SK-N-SH (cell line): ENCODE data around the gene ABCC5. TPM values are rescaled to one million over a fixed set of nuclear protein-coding genes. Genes with fewer than 3 reads are reported as not detected.

Experiments used
- CTCF ChIA-PET: fragments of 300-600, 350-600 bp; formaldehyde crosslinking; extraction: SDS; loops from one replicate; lab custom pipeline; 2021; lab: Yijun Ruan, JAX
- POLR2A ChIA-PET: fragments of 350-600 bp; sonication (Branson Sonifier 250); formaldehyde crosslinking; extraction: SDS; loops from one replicate; lab custom pipeline; 2020; ENCODE audit warnings: antibody characterized with exemption, inconsistent platforms; lab: Yijun Ruan, JAX
- DNase-seq: peaks from one replicate; pipeline ENCODE4 v3.0.0; 2012
- H2AFZ ChIP-seq: fragments of 200-600 bp; sonication (generic); 2 replicates; pipeline ENCODE4 v1.8.1; 2016; ENCODE audit warnings: antibody characterized with exemption, mild to moderate bottlenecking, low read depth
- H3F3A ChIP-seq: fragments of 200-600 bp; sonication (generic); replicated peaks from 2 replicates; pipeline ENCODE3; 2016; ENCODE audit warnings: antibody characterized with exemption, mild to moderate bottlenecking; ENCODE audit not compliant: insufficient read depth
- H3K27ac ChIP-seq, 2 experiments: fragments of 200-500 bp in 1 of 2; fragments of 200-600 bp in 1 of 2; sonication (Bioruptor generic) in 1 of 2; sonication (generic), shearing (Covaris generic) in 1 of 2; 2 replicates each; pipeline versions ENCODE4 v1.5.1 to v1.6.1; 2014 to 2016; ENCODE audit warnings: low read depth in 2 of 2, inconsistent platforms in 1 of 2, low read length in 1 of 2, mild to moderate bottlenecking in 1 of 2, mixed read lengths in 1 of 2
- H3K27me3 ChIP-seq: fragments of 200-600 bp; sonication (generic), shearing (Covaris generic); 2 replicates; pipeline ENCODE4 v1.6.1; 2016; ENCODE audit warnings: mixed run types; ENCODE audit not compliant: insufficient read depth
- H3K36me3 ChIP-seq, 2 experiments: fragments of 200-500 bp in 1 of 2; fragments of 200-600 bp in 1 of 2; sonication (Bioruptor generic) in 1 of 2; sonication (generic) in 1 of 2; replicated peaks in 1 of 2; 2 replicates each; pipeline versions ENCODE3 to v1.5.1; 2014 to 2016; ENCODE audit warnings: low read length in 1 of 2, mild to moderate bottlenecking in 1 of 2; ENCODE audit not compliant: insufficient read depth in 2 of 2, control insufficient read depth in 1 of 2
- H3K4me1 ChIP-seq, 2 experiments: fragments of 200-500 bp in 1 of 2; fragments of 200-600 bp in 1 of 2; sonication (Bioruptor generic) in 1 of 2; sonication (generic), shearing (Covaris generic) in 1 of 2; 2 replicates each; pipeline versions ENCODE4 v1.5.1 to v1.6.1; 2014 to 2016; ENCODE audit warnings: low read depth in 1 of 2, low read length in 1 of 2, mixed run types in 1 of 2; ENCODE audit not compliant: insufficient read depth in 2 of 2, control insufficient read depth in 1 of 2
- H3K4me2 ChIP-seq: fragments of 200-600 bp; sonication (generic), shearing (Covaris generic); 2 replicates; pipeline ENCODE4 v1.6.1; 2017; ENCODE audit warnings: mixed run types
- H3K4me3 ChIP-seq, 2 experiments: fragments of 200-500 bp in 1 of 2; fragments of 200-600 bp in 1 of 2; sonication (Bioruptor generic) in 1 of 2; sonication (generic), shearing (Covaris generic) in 1 of 2; 2 replicates each; pipeline versions ENCODE4 v1.5.1 to v1.8.1; 2014 to 2016; ENCODE audit warnings: low read depth in 2 of 2, inconsistent platforms in 1 of 2, low read length in 1 of 2, mild to moderate bottlenecking in 1 of 2, mixed read lengths in 1 of 2, moderate library complexity in 1 of 2
- H3K79me2 ChIP-seq: fragments of 200-600 bp; sonication (generic); 2 replicates; pipeline ENCODE4 v1.8.1; 2017; ENCODE audit warnings: mild to moderate bottlenecking; ENCODE audit not compliant: insufficient read depth
- H3K9ac ChIP-seq: fragments of 200-600 bp; sonication (generic); 2 replicates; pipeline ENCODE4 v1.6.1; 2017; ENCODE audit warnings: mixed run types
- H3K9me2 ChIP-seq: fragments of 200-600 bp; sonication (generic); 2 replicates; pipeline ENCODE4 v1.6.1; 2017; ENCODE audit warnings: mixed run types
- H3K9me3 ChIP-seq: fragments of 200-600 bp; sonication (generic); 2 replicates; pipeline ENCODE4 v1.6.1; 2017; ENCODE audit warnings: mixed run types, mild to moderate bottlenecking, moderate library complexity
- H4K20me1 ChIP-seq: fragments of 200-600 bp; sonication (generic); 2 replicates; pipeline ENCODE4 v1.6.1; 2017; ENCODE audit warnings: mild to moderate bottlenecking, mixed run types; ENCODE audit not compliant: insufficient read depth
- ELF1 ChIP-seq: IDR thresholded peaks from 2 replicates; pipeline ENCODE4 v1.4.0; 2012
- FOSL2 ChIP-seq: IDR thresholded peaks from 2 replicates; pipeline ENCODE4 v1.4.0; 2012; ENCODE audit warnings: low read depth, mild to moderate bottlenecking, moderate library complexity, borderline replicate concordance
- FOXJ3 ChIP-seq: sonication (generic); formaldehyde crosslinking; IDR thresholded peaks from 2 replicates; pipeline ENCODE4 v1.5.1; 2020; ENCODE audit warnings: mild to moderate bottlenecking, missing genetic modification reagents
- FOXM1 ChIP-seq: IDR thresholded peaks from 2 replicates; pipeline ENCODE4 v1.4.0; 2012; ENCODE audit warnings: low read depth, mild to moderate bottlenecking
- GABPA ChIP-seq: IDR thresholded peaks from 2 replicates; pipeline ENCODE4 v1.4.0; 2012; ENCODE audit warnings: low read depth, mild to moderate bottlenecking
- GATA2 ChIP-seq: sonication (generic); formaldehyde crosslinking; IDR thresholded peaks from 2 replicates; pipeline ENCODE4 v1.5.0; 2020; ENCODE audit warnings: mild to moderate bottlenecking, missing genetic modification reagents
- IRF3 ChIP-seq: fragments of 150-350 bp; IDR thresholded peaks from 2 replicates; pipeline ENCODE4 v1.6.1; 2016; ENCODE audit warnings: mild to moderate bottlenecking, low read depth, low read length
- JUND ChIP-seq: IDR thresholded peaks from 2 replicates; pipeline ENCODE4 v1.4.0; 2012
- MEF2A ChIP-seq: IDR thresholded peaks from 2 replicates; pipeline ENCODE4 v1.4.0; 2012; ENCODE audit warnings: low read depth, borderline replicate concordance
- POLR2AphosphoS5 ChIP-seq: IDR thresholded peaks from 2 replicates; pipeline ENCODE4 v1.6.1; 2012; ENCODE audit warnings: low read depth, low read length
- RAD21 ChIP-seq: IDR thresholded peaks from 2 replicates; pipeline ENCODE4 v1.6.1; 2012; ENCODE audit warnings: mild to moderate bottlenecking, low read length
- REST ChIP-seq: IDR thresholded peaks from 2 replicates; pipeline ENCODE4 v1.6.1; 2012; ENCODE audit warnings: mild to moderate bottlenecking, low read depth, low read length, moderate library complexity
- RXRA ChIP-seq: IDR thresholded peaks from 2 replicates; pipeline ENCODE4 v1.4.0; 2012; ENCODE audit warnings: low read depth, mild to moderate bottlenecking, borderline replicate concordance
- TAF1 ChIP-seq: IDR thresholded peaks from 2 replicates; pipeline ENCODE4 v1.6.1; 2012; ENCODE audit warnings: low read depth, mild to moderate bottlenecking, low read length, moderate library complexity, borderline replicate concordance
- TEAD4 ChIP-seq: IDR thresholded peaks from 2 replicates; pipeline ENCODE4 v1.4.0; 2012; ENCODE audit warnings: mild to moderate bottlenecking, borderline replicate concordance; ENCODE audit not compliant: insufficient read depth
- USF2 ChIP-seq: fragments of 150-350 bp; IDR thresholded peaks from 2 replicates; pipeline ENCODE4 v1.6.1; 2017; ENCODE audit warnings: antibody characterized with exemption, low read length, low read depth, borderline replicate concordance
- ZBTB33 ChIP-seq: IDR thresholded peaks from 2 replicates; pipeline ENCODE4 v1.4.0; 2012; ENCODE audit warnings: low read depth, borderline replicate concordance
- WGBS: methylation state at CpG from one replicate; pipeline ENCODE4 v1.1.6; 2017; ENCODE audit warnings: low lambda C conversion rate; 5-methylcytosine and 5-hydroxymethylcytosine counted together
- polyA plus RNA-seq, 3 experiments: library from polyadenylated mRNA; depleted of rRNA; stranded (reverse); fragments of >200 nt; gene quantifications; 2 replicates each; pipeline ENCODE4 v1.2.3, GENCODE V29; 2012

The ABCC5 gene
- polyA plus RNA-seq, 1 of the 3 experiments (the other 2 are of a cell fraction), result 25.9 TPM

- Histone ChIP-seq H3K27ac (no peak overlapping the region), H3K4me1 (no peaks in the 10 kb centered on the region), H3K79me2 (no peaks in the 10 kb centered on the region), H3K4me3 (no peak overlapping the region), H2AFZ (no peak overlapping the region), H3K9ac (no peak overlapping the region), H4K20me1 (no peaks in the 10 kb centered on the region), H3K9me2 (no peaks in the 10 kb centered on the region), H3K4me2 (no peak overlapping the region), H3K9me3 (no peaks in the 10 kb centered on the region), H3K27me3 (no peaks in the 10 kb centered on the region), H3F3A (no peaks in the 10 kb centered on the region), H3K36me3 (no peaks in the 10 kb centered on the region)
- 81% methylated on average over 9 of the region's 9 CpGs for WGBS
- CTCF ChIA-PET, result interaction anchor here (1.0 to 2.9 kb wide), 6 partner anchors 8 to 392 kb away, joined by 3 to 13 read pairs (median 4); partner anchors contain the start of genes EEF1AKMT4, EIF2B5 and PARL
- no peak for DNase-seq
- TF ChIP-seq ZBTB33, result no peak
- no peak for TF ChIP-seq FOSL2
- TF ChIP-seq REST, result no peak
- TF ChIP-seq ELF1, result no peak
- no peak for TF ChIP-seq FOXJ3
- TF ChIP-seq IRF3, result no peak
- no peak for TF ChIP-seq JUND
- POLR2A ChIA-PET, result no interaction called here
Observed at GRCh38 chr3:183892610-183893214, 125.0 kb downstream of the ABCC5 start.

- CTCF ChIA-PET, result interaction anchor here (0.8 to 4.0 kb wide), 12 partner anchors 11 to 421 kb away, joined by 3 to 50 read pairs (median 6); partner anchors contain the start of gene MAP6D1
- TF ChIP-seq RXRA (no peak), GATA2 (no peak), GABPA (no peak), POLR2AphosphoS5 (no peak), FOXJ3 (no peak), FOXM1 (no peak), USF2 (no peak), ELF1 (no peak), TAF1 (no peak), ZBTB33 (no peak), TEAD4 (no peak), MEF2A (no peak), RAD21 (no peak)
Observed at GRCh38 chr3:183885766-183886165, 131.9 kb downstream of the ABCC5 start.

More at GRCh38 chr3:183885766-183886165, 131.9 kb downstream of the ABCC5 start:
- H3F3A ChIP-seq, result no peaks in the 10 kb centered on the region
- H3K27me3 ChIP-seq, result no peaks in the 10 kb centered on the region
- H2AFZ ChIP-seq, result peak overlapping the region; percentile 95; the same call in 1 of the 2 replicates
- 93% methylated on average over 10 of the region's 10 CpGs for WGBS
- DNase-seq, result no peak
- H3K4me2 ChIP-seq, result no peak overlapping the region
- peaks cover 0 to 11% of the 10 kb centered on the region in 2 experiments; a peak in 2 of 4 replicates for H3K4me1 ChIP-seq
- no peak overlapping the region for H3K27ac ChIP-seq
- no peak overlapping the region for H3K9ac ChIP-seq
- peaks cover 38% of the 10 kb centered on the region for H3K79me2 ChIP-seq
- POLR2A ChIA-PET, result no interaction called here
- no peak overlapping the region for H3K4me3 ChIP-seq
- no peaks in the 10 kb centered on the region for H3K9me3 ChIP-seq
- H3K36me3 ChIP-seq, result no peaks in the 10 kb centered on the region
- no peaks in the 10 kb centered on the region for H3K9me2 ChIP-seq
- peaks cover 20% of the 10 kb centered on the region for H4K20me1 ChIP-seq
